ENCODE data around the gene PROCA1.
"Not testable (repeated sequence)": the region's sequence is repeated elsewhere in the genome, so short reads cannot be mapped to it uniquely, and the experiment has no call there.

PROCA1 gene

GRCh38 chr17:28689011-28689410 is 22.7 kb downstream of the PROCA1 start:
- no peak overlapping the region for H3K4me3 Mint-ChIP-seq
- peaks cover 74% of the 10 kb centered on the region for H3K36me3 Mint-ChIP-seq (ENCODE audit: low read depth)
- no peaks in the 10 kb centered on the region for H3K4me1 Mint-ChIP-seq (ENCODE audit: low read depth)
- H3K27ac Mint-ChIP-seq = no peak overlapping the region
- no peaks in the 10 kb centered on the region for H3K27me3 Mint-ChIP-seq
- H3K9me3 Mint-ChIP-seq = no peaks in the 10 kb centered on the region

GRCh38 chr17:28688481-28688880 is 23.2 kb downstream of the PROCA1 start:
- Mint-ChIP-seq H3K27me3 (no peaks in the 10 kb centered on the region), H3K4me3 (no peak overlapping the region), H3K36me3 (ENCODE audit: low read depth) (peaks cover 74% of the 10 kb centered on the region), H3K4me1 (ENCODE audit: low read depth) (no peaks in the 10 kb centered on the region), H3K9me3 (no peaks in the 10 kb centered on the region), H3K27ac (peak overlapping the region; percentile 49)

GRCh38 chr17:28686296-28686695 is 25.4 kb downstream of the PROCA1 start:
- H3K27ac Mint-ChIP-seq = no peak overlapping the region
- H3K27me3 Mint-ChIP-seq = no peaks in the 10 kb centered on the region
- H3K36me3 Mint-ChIP-seq (ENCODE audit: low read depth) = peaks cover 94% of the 10 kb centered on the region

GRCh38 chr17:28685366-28685765 is 26.3 kb downstream of the PROCA1 start:
- Mint-ChIP-seq H3K9me3 (no peaks in the 10 kb centered on the region), H3K4me1 (ENCODE audit: low read depth) (no peaks in the 10 kb centered on the region), H3K27ac (no peak overlapping the region), H3K4me3 (no peak overlapping the region), H3K36me3 (ENCODE audit: low read depth) (peaks cover 96% of the 10 kb centered on the region), H3K27me3 (no peaks in the 10 kb centered on the region)

More at GRCh38 chr17:28686296-28686695, 25.4 kb downstream of the PROCA1 start:
- H3K4me1 Mint-ChIP-seq (ENCODE audit: low read depth) = no peaks in the 10 kb centered on the region
- no peak overlapping the region for H3K4me3 Mint-ChIP-seq
- H3K9me3 Mint-ChIP-seq = no peaks in the 10 kb centered on the region

GRCh38 chr17:28684963-28685362 is 26.7 kb downstream of the PROCA1 start:
- peaks cover 92% of the 10 kb centered on the region for H3K36me3 Mint-ChIP-seq (ENCODE audit: low read depth)
- H3K9me3 Mint-ChIP-seq = no peaks in the 10 kb centered on the region
- no peak overlapping the region for H3K4me3 Mint-ChIP-seq
- H3K4me1 Mint-ChIP-seq (ENCODE audit: low read depth) = no peaks in the 10 kb centered on the region
- no peak overlapping the region for H3K27ac Mint-ChIP-seq
- no peaks in the 10 kb centered on the region for H3K27me3 Mint-ChIP-seq

GRCh38 chr17:28682655-28683054 is 29.0 kb downstream of the PROCA1 start:
- Mint-ChIP-seq H3K36me3 (ENCODE audit: low read depth) (peaks cover 81% of the 10 kb centered on the region), H3K4me3 (no peak overlapping the region), H3K4me1 (ENCODE audit: low read depth) (no peaks in the 10 kb centered on the region), H3K27ac (no peak overlapping the region), H3K9me3 (no peaks in the 10 kb centered on the region), H3K27me3 (no peaks in the 10 kb centered on the region)

GRCh38 chr17:28675980-28676379 is 35.7 kb downstream of the PROCA1 start:
- H3K4me1 Mint-ChIP-seq (ENCODE audit: low read depth) = no peaks in the 10 kb centered on the region
- H3K36me3 Mint-ChIP-seq (ENCODE audit: low read depth) = peaks cover 76% of the 10 kb centered on the region
- no peaks in the 10 kb centered on the region for H3K27me3 Mint-ChIP-seq
- H3K4me3 Mint-ChIP-seq = no peak overlapping the region
- H3K27ac Mint-ChIP-seq = no peak overlapping the region
- H3K9me3 Mint-ChIP-seq = no peaks in the 10 kb centered on the region

GRCh38 chr17:28675490-28675889 is 36.2 kb downstream of the PROCA1 start:
- no peak overlapping the region for H3K4me3 Mint-ChIP-seq
- H3K27me3 Mint-ChIP-seq = no peaks in the 10 kb centered on the region
- no peak overlapping the region for H3K27ac Mint-ChIP-seq
- peaks cover 76% of the 10 kb centered on the region for H3K36me3 Mint-ChIP-seq (ENCODE audit: low read depth)
- H3K4me1 Mint-ChIP-seq (ENCODE audit: low read depth) = no peaks in the 10 kb centered on the region
- H3K9me3 Mint-ChIP-seq = no peaks in the 10 kb centered on the region

GRCh38 chr17:28669918-28670317 is 41.8 kb downstream of the PROCA1 start:
- Mint-ChIP-seq H3K27ac (no peak overlapping the region), H3K27me3 (no peaks in the 10 kb centered on the region), H3K36me3 (ENCODE audit: low read depth) (peaks cover 70% of the 10 kb centered on the region)

GRCh38 chr17:28667870-28668269 is 43.8 kb downstream of the PROCA1 start:
- Mint-ChIP-seq H3K4me3 (no peak overlapping the region), H3K36me3 (ENCODE audit: low read depth) (peaks cover 69% of the 10 kb centered on the region), H3K27ac (no peak overlapping the region), H3K4me1 (ENCODE audit: low read depth) (peaks cover 38% of the 10 kb centered on the region), H3K27me3 (no peaks in the 10 kb centered on the region), H3K9me3 (no peaks in the 10 kb centered on the region)

More at GRCh38 chr17:28669918-28670317, 41.8 kb downstream of the PROCA1 start:
- H3K4me3 Mint-ChIP-seq = no peak overlapping the region
- H3K4me1 Mint-ChIP-seq (ENCODE audit: low read depth) = peaks cover 18% of the 10 kb centered on the region
- no peaks in the 10 kb centered on the region for H3K9me3 Mint-ChIP-seq

- Mint-ChIP-seq H3K27ac (peak overlapping the region; percentile 34), H3K27me3 (no peaks in the 10 kb centered on the region), H3K4me1 (ENCODE audit: low read depth) (peaks cover 47% of the 10 kb centered on the region), H3K36me3 (ENCODE audit: low read depth) (peaks cover 57% of the 10 kb centered on the region), H3K4me3 (no peak overlapping the region), H3K9me3 (no peaks in the 10 kb centered on the region)
Observed at GRCh38 chr17:28665994-28666393, 45.7 kb downstream of the PROCA1 start.

- Mint-ChIP-seq H3K36me3 (ENCODE audit: low read depth) (peaks cover 61% of the 10 kb centered on the region), H3K4me3 (peak overlapping the region; percentile 100), H3K9me3 (no peaks in the 10 kb centered on the region), H3K4me1 (ENCODE audit: low read depth) (peaks cover 60% of the 10 kb centered on the region), H3K27ac (peak overlapping the region; percentile 100), H3K27me3 (no peaks in the 10 kb centered on the region)
Observed at GRCh38 chr17:28663723-28664122, 48.0 kb downstream of the PROCA1 start.

GRCh38 chr17:28662527-28662829 is 49.2 kb downstream of the PROCA1 start:
- Mint-ChIP-seq H3K4me3 (peak overlapping the region; percentile 100), H3K36me3 (ENCODE audit: low read depth) (peaks cover 60% of the 10 kb centered on the region), H3K27ac (peak overlapping the region; percentile 100), H3K4me1 (ENCODE audit: low read depth) (peaks cover 55% of the 10 kb centered on the region), H3K9me3 (no peaks in the 10 kb centered on the region), H3K27me3 (no peaks in the 10 kb centered on the region)

GRCh38 chr17:28661635-28662526 is 49.8 kb downstream of the PROCA1 start, which contains the start of the genes SDF2 and SUPT6H:
SDF2 (minus strand) TSS chr17:28661906; CDS start chr17:28661876, 30 bp downstream.
SUPT6H (plus strand) TSS chr17:28662205; CDS start chr17:28673402, 11,197 bp downstream.
- peaks cover 59% of the 10 kb centered on the region for H3K36me3 Mint-ChIP-seq (ENCODE audit: low read depth)
- H3K4me3 Mint-ChIP-seq = peak within 1 kb of the TSS; percentile 100
- no peaks in the 10 kb centered on the region for H3K27me3 Mint-ChIP-seq
- H3K27ac Mint-ChIP-seq = peak within 1 kb of the TSS; percentile 100
- H3K4me1 Mint-ChIP-seq (ENCODE audit: low read depth) = peaks cover 54% of the 10 kb centered on the region
- no peaks in the 10 kb centered on the region for H3K9me3 Mint-ChIP-seq

GRCh38 chr17:28659497-28659881 is 52.2 kb downstream of the PROCA1 start:
- peaks cover 55% of the 10 kb centered on the region for H3K36me3 Mint-ChIP-seq (ENCODE audit: low read depth)
- H3K9me3 Mint-ChIP-seq, H3K27ac Mint-ChIP-seq, H3K27me3 Mint-ChIP-seq, H3K4me3 Mint-ChIP-seq: not testable (repeated sequence)
- peaks cover 46% of the 10 kb centered on the region for H3K4me1 Mint-ChIP-seq (ENCODE audit: low read depth)

All from stimulated activated naive CD8-positive, alpha-beta T cell treated with anti-CD3 and anti-CD28 coated beads, Interleukin-15, Interleukin-2, amounts not matched to agents 100 ng/mL and 50 ng/mL, for 24 hours (primary cell).